T-cell (primary cell): ENCODE measurements around the gene OR6A2. TPM values are rescaled to one million over a fixed set of nuclear protein-coding genes. Genes with fewer than 3 reads are reported as not detected.

Experiments used
- ATAC-seq, 4 experiments: fragments of 200-7000 bp in 3 of 4; fragments of 150-1000 bp in 1 of 4; cut with Tn5 transposase; replicated peaks in 1 of 4; 1 replicate in 3 of 4; 2 replicates in 1 of 4; pipeline ENCODE4 v1.10.0; 2021; ENCODE audit warnings: moderate library complexity in 3 of 4, mild to moderate bottlenecking in 2 of 4, moderate number of reproducible peaks in 1 of 4
- CTCF ChIA-PET, 2 donors: fragments of 300-600 bp; sonication (Branson Sonifier 250); formaldehyde crosslinking; loops; one replicate each; lab custom pipeline; 2022; ENCODE audit warnings: antibody characterized with exemption in 2 of 2; lab: Charles Lee
- POLR2A ChIA-PET, 2 donors: fragments of 300-600 bp; sonication (Branson Sonifier 250); formaldehyde crosslinking; loops; one replicate each; lab custom pipeline; 2022; ENCODE audit warnings: antibody characterized with exemption in 2 of 2; lab: Charles Lee
- DNase-seq, 35 experiments: peaks; one replicate each; pipeline versions ENCODE4 v3.0.0 to v3.0.0-alpha.2; 2013 to 2023
- H3K27ac ChIP-seq: one replicate; pipeline ENCODE4 v1.5.1; 2013; ENCODE audit warnings: low read length
- H3K27me3 ChIP-seq, 2 experiments: replicated peaks in 1 of 2; 1 replicate in 1 of 2; 2 replicates in 1 of 2; pipeline versions ENCODE4 v1.6.1 to v1.7.0; 2013; ENCODE audit warnings: low read length in 1 of 2, mixed read lengths in 1 of 2; ENCODE audit not compliant: control insufficient read depth in 2 of 2, insufficient read depth in 2 of 2; ENCODE audit errors: extremely low read depth in 1 of 2
- H3K36me3 ChIP-seq, 2 donors: 1 replicate in 1 of 2; 2 replicates in 1 of 2; pipeline versions ENCODE4 v1.6.1 to v1.7.0; 2013; ENCODE audit warnings: low read length in 1 of 2; ENCODE audit not compliant: control insufficient read depth in 2 of 2, insufficient read depth in 1 of 2; ENCODE audit errors: extremely low read depth in 1 of 2
- H3K4me1 ChIP-seq, 2 experiments: 1 replicate in 1 of 2; 2 replicates in 1 of 2; pipeline versions ENCODE4 v1.6.1 to v1.7.0; 2013; ENCODE audit warnings: low read length in 2 of 2, mixed read lengths in 1 of 2; ENCODE audit not compliant: insufficient read depth in 2 of 2, control insufficient read depth in 1 of 2; ENCODE audit errors: extremely low read depth in 1 of 2
- H3K4me3 ChIP-seq, 2 donors: 1 replicate in 1 of 2; 2 replicates in 1 of 2; pipeline versions ENCODE4 v1.5.1 to v1.7.0; 2013; ENCODE audit warnings: mild to moderate bottlenecking in 2 of 2, low read length in 1 of 2, moderate library complexity in 1 of 2; ENCODE audit not compliant: control insufficient read depth in 1 of 2; ENCODE audit errors: extremely low read depth in 1 of 2
- H3K9me3 ChIP-seq: 2 replicates; pipeline ENCODE4 v1.7.0; 2013
- H3K27ac Mint-ChIP-seq, 2 donors: one replicate each; pipeline ENCODE4 v1.8.0; 2020 to 2021; ENCODE audit warnings: mild to moderate bottlenecking in 2 of 2, mixed read lengths in 2 of 2
- H3K27me3 Mint-ChIP-seq, 2 donors: one replicate each; pipeline ENCODE4 v1.8.0; 2021 to 2022; ENCODE audit warnings: mixed read lengths in 2 of 2
- H3K36me3 Mint-ChIP-seq: one replicate; pipeline ENCODE4 v1.8.0; 2021; ENCODE audit warnings: mixed read lengths
- H3K4me1 Mint-ChIP-seq, 3 donors: one replicate each; pipeline ENCODE4 v1.8.0; 2020 to 2022; ENCODE audit warnings: mixed read lengths in 3 of 3, mild to moderate bottlenecking in 1 of 3
- H3K4me3 Mint-ChIP-seq, 3 donors: one replicate each; pipeline ENCODE4 v1.8.0; 2020 to 2022; ENCODE audit warnings: mild to moderate bottlenecking in 3 of 3, mixed read lengths in 3 of 3, moderate library complexity in 3 of 3
- H3K9me3 Mint-ChIP-seq, 3 donors: one replicate each; pipeline ENCODE4 v1.8.0; 2020 to 2022; ENCODE audit warnings: mixed read lengths in 3 of 3
- whole genome bisulfite sequencing: methylation state at CpG from one replicate; pipeline ENCODE4 v1.1.5; 2013; ENCODE audit warnings: missing lambda C conversion rate; ENCODE audit not compliant: insufficient coverage; 5-methylcytosine and 5-hydroxymethylcytosine counted together
- total RNA-seq, 35 experiments: library from RNA in 6 of 35; stranded (reverse) in 6 of 35; fragments of 120-200 nt in 1 of 35; gene quantifications; one replicate each; pipeline versions ENCODE4 v1.2.1 to v1.2.4 and lab custom pipeline; 2013 to 2026

The OR6A2 gene
- total RNA-seq, 5 donors from 2014 or later (not counting 1 experiment from before 2014, with no cell fraction given): 0.35 TPM; not detected in 4

- H3K27me3 Mint-ChIP-seq: peaks cover 0 to under 1% of the 10 kb centered on the region in 2 donors
- ChIA-PET CTCF (interaction anchor here (0.6 to 9.5 kb wide), 25 partner anchors 9 to 595 kb away, joined by 3 to 201 read pairs (median 4); partner anchors contain the start of gene MRPL17 (in 1 of the 2)), POLR2A (interaction anchor here in 1 of 2 donors (0.6 kb wide), 1 partner anchor 62 kb away, joined by 11 read pairs; no protein-coding TSS in a partner anchor)
- DNase-seq: peak in 15 of 35 experiments; percentile 9 to 76 (median 27)
- H3K9me3 Mint-ChIP-seq: no peaks in the 10 kb centered on the region
- no peak overlapping the region for H3K27ac Mint-ChIP-seq
- peaks cover 17 to 24% (median 18%) of the 10 kb centered on the region in 3 donors for H3K4me1 Mint-ChIP-seq
- no peak overlapping the region for H3K27ac ChIP-seq
- peak in 2 of 4 experiments; percentile 30 to 45 for ATAC-seq
- H3K36me3 ChIP-seq: no peaks in the 10 kb centered on the region
- H3K36me3 Mint-ChIP-seq: no peaks in the 10 kb centered on the region
- H3K27me3 ChIP-seq: no peaks in the 10 kb centered on the region
- H3K4me3 ChIP-seq: no peak overlapping the region
- H3K4me3 Mint-ChIP-seq: no peak overlapping the region
- no peaks in the 10 kb centered on the region for H3K4me1 ChIP-seq
- no peaks in the 10 kb centered on the region for H3K9me3 ChIP-seq
- WGBS: 0% methylated on average over 1 of the region's 5 CpGs
Observed at GRCh38 chr11:6755303-6755952, 44.1 kb downstream of the OR6A2 start.

- Histone ChIP-seq H3K4me3 (peak overlapping the region in 1 of 2 donors; percentile 65), H3K9me3 (no peaks in the 10 kb centered on the region), H3K27ac (peak overlapping the region; percentile 90), H3K4me1 (peaks cover 8 to 46% of the 10 kb centered on the region in 2 experiments), H3K36me3 (no peaks in the 10 kb centered on the region), H3K27me3 (no peaks in the 10 kb centered on the region)
- Mint-ChIP-seq H3K27me3 (no peaks in the 10 kb centered on the region), H3K4me1 (peaks cover 7 to 17% (median 12%) of the 10 kb centered on the region in 3 donors), H3K36me3 (peaks cover 7% of the 10 kb centered on the region), H3K9me3 (no peaks in the 10 kb centered on the region), H3K4me3 (no peak overlapping the region), H3K27ac (no peak overlapping the region)
- ChIA-PET POLR2A (interaction anchor here in 1 of 2 donors (0.6 to 1.1 kb wide), 2 partner anchors 135 to 328 kb away, joined by 3 to 4 read pairs; partner anchors contain the start of gene TAF10), CTCF (interaction anchor here (0.5 to 5.2 kb wide), 8 partner anchors 8 to 216 kb away, joined by 3 to 114 read pairs (median 6); no protein-coding TSS in a partner anchor)
- ATAC-seq (no peak), DNase-seq (no peak)
- 17% methylated on average over 1 of the region's 3 CpGs for WGBS
Observed at GRCh38 chr11:6747097-6747668, 52.3 kb downstream of the OR6A2 start.

GRCh38 chr11:6746626-6747025 is 52.9 kb downstream of the OR6A2 start:
- Histone ChIP-seq H3K27ac (peak overlapping the region; percentile 90), H3K27me3 (no peaks in the 10 kb centered on the region), H3K4me1 (peaks cover 11 to 48% of the 10 kb centered on the region in 2 experiments), H3K36me3 (no peaks in the 10 kb centered on the region), H3K9me3 (no peaks in the 10 kb centered on the region), H3K4me3 (peak overlapping the region; percentile 65 to 67)
- H3K36me3 Mint-ChIP-seq: peaks cover 7% of the 10 kb centered on the region
- no peak overlapping the region for H3K4me3 Mint-ChIP-seq
- H3K4me1 Mint-ChIP-seq: peaks cover 7 to 22% (median 18%) of the 10 kb centered on the region in 3 donors
- no peaks in the 10 kb centered on the region for H3K27me3 Mint-ChIP-seq
- peak; percentile 25 to 44 (median 36) for ATAC-seq
- DNase-seq: peak in 1 of 35 experiments; percentile 18
- H3K9me3 Mint-ChIP-seq: no peaks in the 10 kb centered on the region
- ChIA-PET POLR2A (interaction anchor here in 1 of 2 donors (0.6 to 1.1 kb wide), 2 partner anchors 135 to 327 kb away, joined by 3 to 4 read pairs; partner anchors contain the start of gene TAF10), CTCF (interaction anchor here (0.5 to 5.2 kb wide), 9 partner anchors 9 to 215 kb away, joined by 3 to 114 read pairs (median 6); no protein-coding TSS in a partner anchor)
- no CpG with 5 or more reads among the region's 1 CpG for WGBS
- H3K27ac Mint-ChIP-seq: no peak overlapping the region

- no peak overlapping the region for H3K4me3 Mint-ChIP-seq
- DNase-seq (peak; percentile 10 to 75 (median 41)), ATAC-seq (peak; percentile 79 to 89 (median 84))
- H3K27ac Mint-ChIP-seq: no peak overlapping the region
- Histone ChIP-seq H3K36me3 (no peaks in the 10 kb centered on the region), H3K27me3 (no peaks in the 10 kb centered on the region), H3K4me3 (peak overlapping the region; percentile 65 to 67), H3K4me1 (peaks cover 11 to 51% of the 10 kb centered on the region in 2 experiments), H3K9me3 (no peaks in the 10 kb centered on the region), H3K27ac (peak overlapping the region; percentile 90)
- POLR2A ChIA-PET: interaction anchor here (1.0 to 1.2 kb wide), 3 partner anchors 12 to 134 kb away, joined by 3 read pairs; partner anchors contain the start of gene TAF10 (in 1 of the 2)
- WGBS: 0% methylated on average over 5 of the region's 5 CpGs
- H3K9me3 Mint-ChIP-seq: no peaks in the 10 kb centered on the region
- peaks cover 6 to 24% (median 19%) of the 10 kb centered on the region in 3 donors for H3K4me1 Mint-ChIP-seq
- peaks cover 7% of the 10 kb centered on the region for H3K36me3 Mint-ChIP-seq
- no peaks in the 10 kb centered on the region for H3K27me3 Mint-ChIP-seq
- CTCF ChIA-PET: interaction anchor here (0.6 to 5.2 kb wide), 10 partner anchors 10 to 367 kb away, joined by 3 to 114 read pairs (median 5); no protein-coding TSS in a partner anchor
Observed at GRCh38 chr11:6746086-6746618, 53.3 kb downstream of the OR6A2 start.

- H3K27ac Mint-ChIP-seq: no peak overlapping the region
- POLR2A ChIA-PET: interaction anchor here (0.7 to 1.2 kb wide), 4 partner anchors 11 to 24 kb away, joined by 3 to 4 read pairs (median 3); no protein-coding TSS in a partner anchor
- CTCF ChIA-PET: interaction anchor here (0.6 to 5.2 kb wide), 15 partner anchors 9 to 367 kb away, joined by 3 to 114 read pairs (median 4); partner anchors contain the start of gene MRPL17 (in 1 of the 2)
- Histone ChIP-seq H3K27me3 (no peaks in the 10 kb centered on the region), H3K36me3 (no peaks in the 10 kb centered on the region), H3K4me3 (peak overlapping the region; percentile 65 to 67), H3K9me3 (no peaks in the 10 kb centered on the region), H3K4me1 (peaks cover 12 to 56% of the 10 kb centered on the region in 2 experiments), H3K27ac (peak overlapping the region; percentile 90)
- peaks cover 6 to 24% (median 19%) of the 10 kb centered on the region in 3 donors for H3K4me1 Mint-ChIP-seq
- no peaks in the 10 kb centered on the region for H3K27me3 Mint-ChIP-seq
- WGBS: no CpG with 5 or more reads among the region's 2 CpGs
- DNase-seq (peak in 1 of 35 experiments; percentile 44), ATAC-seq (peak; percentile 40 to 59 (median 52))
- peaks cover 11% of the 10 kb centered on the region for H3K36me3 Mint-ChIP-seq
- H3K9me3 Mint-ChIP-seq: no peaks in the 10 kb centered on the region
- no peak overlapping the region for H3K4me3 Mint-ChIP-seq
Observed at GRCh38 chr11:6745465-6746015, 53.9 kb downstream of the OR6A2 start.
